GM21515 (cell line): Measurements from ENCODE around the gene PNMA8A.

Experiments
- ATAC-seq: cut with Tn5 transposase; IDR thresholded peaks from one replicate; pipeline ENCODE4 v1.9.1; 2021; ENCODE audit not compliant: unreplicated experiment

PNMA8A gene

GRCh38 chr19:46428239-46429135 is 42.9 kb downstream of the PNMA8A start, which contains the start of gene PNMA8C:
Gene PNMA8C (minus strand): TSS chr19:46428936. CDS start chr19:46428359, 577 bp downstream.
- ATAC-seq, result no peak

DNA sequence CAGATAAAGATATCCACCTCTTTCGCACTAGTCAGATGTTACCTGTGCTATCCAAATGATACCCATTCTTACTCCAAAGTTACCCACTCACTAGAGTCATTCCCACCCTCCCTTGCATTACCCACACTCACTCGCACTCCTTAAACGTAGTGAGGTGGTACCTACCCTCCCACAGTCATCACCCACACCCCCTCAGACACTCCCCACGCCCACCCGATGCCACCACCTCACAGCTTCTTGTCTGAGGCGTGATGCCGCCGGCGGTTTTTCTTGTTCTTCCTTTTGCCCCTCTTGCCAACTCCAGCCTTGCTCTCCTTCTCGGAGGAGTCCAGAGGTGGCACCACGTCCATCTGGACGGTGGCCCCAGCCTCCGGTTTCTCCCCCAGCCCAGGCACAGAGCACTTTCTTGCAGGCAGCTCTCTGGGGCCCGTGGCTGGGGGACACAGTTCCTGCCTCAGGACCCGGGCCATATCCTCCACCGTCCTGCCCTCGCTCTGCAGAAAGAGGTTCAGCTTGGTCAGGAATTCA is 43.8 kb downstream of the PNMA8A start:
- no peak for ATAC-seq

DNA sequence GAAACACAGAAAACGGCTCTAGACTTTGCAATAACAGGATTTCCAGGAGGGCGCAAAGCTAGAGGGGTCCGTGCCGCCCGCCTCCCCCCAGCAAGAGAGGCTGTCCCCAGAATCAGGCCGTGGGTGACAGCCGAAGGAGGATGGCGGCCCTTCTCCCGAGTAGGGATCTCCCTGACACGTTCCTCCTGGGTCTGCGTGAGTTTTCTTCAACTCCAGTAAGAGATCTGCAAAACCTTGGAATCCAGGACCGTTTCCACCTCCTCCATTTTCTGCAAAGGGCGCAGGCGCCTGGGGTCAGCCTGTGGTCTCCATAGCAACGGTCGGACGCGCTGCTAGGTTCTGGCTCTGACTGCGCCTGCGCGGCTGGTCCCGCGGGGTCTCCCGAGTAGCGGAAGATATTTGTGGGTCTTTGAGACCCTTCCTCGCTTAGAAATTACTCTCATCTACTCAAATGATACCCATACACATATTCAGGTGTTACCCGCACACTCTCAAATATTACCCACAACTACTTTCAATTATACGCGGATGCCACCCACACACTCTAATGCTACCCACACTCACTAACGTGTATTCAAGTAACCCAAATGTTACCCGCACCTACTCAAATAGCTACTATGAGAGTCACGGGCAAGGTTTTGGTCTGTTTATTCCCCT is 44.7 kb downstream of the PNMA8A start:
- no peak for ATAC-seq

GRCh38 chr19:46426035-46426505 is 45.3 kb downstream of the PNMA8A start:
- no peak for ATAC-seq

- no peak for ATAC-seq
These were observed 48.2 kb downstream of the PNMA8A start for GRCh38 chr19:46423188-46423587.

GRCh38 chr19:46422344-46422743 is 49.0 kb downstream of the PNMA8A start:
- no peak for ATAC-seq

GRCh38 chr19:46420056-46420455 is 51.3 kb downstream of the PNMA8A start:
- ATAC-seq, result no peak
